ENCODE data around the gene ZCCHC4.

DNA sequence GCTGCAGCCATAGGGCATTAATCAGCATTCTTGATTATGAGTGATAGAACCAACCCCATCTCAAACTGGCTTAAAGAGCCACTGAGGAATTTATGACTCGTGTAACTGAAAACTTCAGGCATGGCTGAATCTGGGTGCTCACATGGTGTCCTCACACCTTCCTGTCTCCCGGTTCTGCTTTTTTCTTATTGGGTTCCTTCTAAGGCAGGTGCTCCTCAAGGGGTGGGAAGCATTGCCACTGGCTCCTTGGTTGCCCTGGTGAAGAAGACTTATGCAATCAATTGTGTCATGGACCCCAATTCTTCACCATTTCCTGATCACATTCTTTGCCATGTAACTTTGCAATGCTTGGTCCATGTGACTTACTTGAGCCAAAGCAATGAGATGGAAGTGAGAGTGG is 4.3 kb upstream of the ZCCHC4 start:
- TF ChIP-seq CTCF (IDR thresholded peaks at IDR 0.05) (no peak), EP300 (IDR thresholded peaks at IDR 0.05; ENCODE audit: borderline replicate concordance in 1 of 2, low read depth in 1 of 2, low read length in 1 of 2) (no peak), FOSL2 (IDR thresholded peaks at IDR 0.05; ENCODE audit: borderline replicate concordance, low read depth) (no peak), TAF1 (IDR thresholded peaks at IDR 0.05; ENCODE audit: borderline replicate concordance, low read depth, low read length) (no peak), SMC3 (IDR thresholded peaks at IDR 0.05; ENCODE audit: low read depth, low read length) (no peak), SIN3A (IDR thresholded peaks at IDR 0.05; ENCODE audit: borderline replicate concordance, low read depth, low read length) (no peak)
